ENCODE results near the gene TSR1.

Gene TSR1

GRCh38 chr17:2368359-2368758 is 32.1 kb upstream of the TSR1 start:
- DNase-seq, result no peak

GRCh38 chr17:2366747-2367494 is 30.7 kb upstream of the TSR1 start:
- DNase-seq, result no peak

- DNase-seq, result no peak
These were observed 28.9 kb upstream of the TSR1 start for GRCh38 chr17:2365132-2365531.

GRCh38 chr17:2364763-2365116 is 28.5 kb upstream of the TSR1 start:
- no peak for DNase-seq

- DNase-seq, result no peak
These were observed 27.9 kb upstream of the TSR1 start for GRCh38 chr17:2363851-2364762.

GRCh38 chr17:2363318-2363717 is 27.1 kb upstream of the TSR1 start:
- no peak for DNase-seq

GRCh38 chr17:2362881-2363280 is 26.6 kb upstream of the TSR1 start:
- DNase-seq, result no peak

- no peak for DNase-seq
These were observed 26.2 kb upstream of the TSR1 start for GRCh38 chr17:2362416-2362815.

- no peak for DNase-seq
These were observed 25.8 kb upstream of the TSR1 start for GRCh38 chr17:2362016-2362415.

- DNase-seq, result no peak
These were observed 24.9 kb upstream of the TSR1 start for GRCh38 chr17:2361010-2361760.

GRCh38 chr17:2357931-2358434 is 21.7 kb upstream of the TSR1 start:
- DNase-seq, result no peak

- no peak for DNase-seq
These were observed 21.0 kb upstream of the TSR1 start for GRCh38 chr17:2357237-2357636.

GRCh38 chr17:2354311-2354710 is 18.1 kb upstream of the TSR1 start:
- DNase-seq, result no peak

GRCh38 chr17:2351269-2351668 is 15.0 kb upstream of the TSR1 start:
- DNase-seq, result no peak

- DNase-seq, result no peak
These were observed 11.8 kb upstream of the TSR1 start for GRCh38 chr17:2347805-2348685.

- DNase-seq, result no peak
These were observed 10.2 kb upstream of the TSR1 start for GRCh38 chr17:2346475-2346874.

GRCh38 chr17:2344528-2344927 is 8.3 kb upstream of the TSR1 start:
- DNase-seq, result no peak

GRCh38 chr17:2343421-2343820 is 7.2 kb upstream of the TSR1 start:
- DNase-seq, result peak; percentile 25 to 35

GRCh38 chr17:2338315-2338657 is 2.0 kb upstream of the TSR1 start:
- DNase-seq, result no peak

GRCh38 chr17:2337544-2338314 is 1.5 kb upstream of the TSR1 start:
- peak; percentile 34 to 45 for DNase-seq

GRCh38 chr17:2336852-2337543 is 741 bp upstream of the TSR1 start, which contains the start of gene SGSM2:
TSS of gene SGSM2 (plus strand) at chr17:2337501. CDS start at chr17:2337689, 188 bp downstream.
- peak; percentile 41 to 52 for DNase-seq

Measured in stimulated activated CD4-positive, alpha-beta T cell treated with anti-CD3 and anti-CD28 coated beads, Interleukin-2, amount 100 ng/mL, for 48 hours (primary cell).